Fibroblast of villous mesenchyme (primary cell): ENCODE measurements around the gene TAMALIN. TPM values are rescaled to one million over a fixed set of nuclear protein-coding genes. Genes with fewer than 3 reads are reported as not detected.

Experiments used
- DNase-seq: peaks from one replicate; pipeline ENCODE4 v3.0.0-alpha.2; 2010; ENCODE audit warnings: low read depth
- H3K4me3 ChIP-seq: 2 replicates; pipeline ENCODE4 v1.5.1; 2011; ENCODE audit warnings: low read depth, mild to moderate bottlenecking, low read length
- CTCF ChIP-seq: IDR thresholded peaks from 2 replicates; pipeline ENCODE4 v1.5.1; 2012; ENCODE audit warnings: low read depth, mild to moderate bottlenecking, low read length; ENCODE audit not compliant: insufficient read depth
- total RNA-seq: library from RNA; depleted of rRNA; stranded (reverse); fragments of >200 nt; gene quantifications from 2 replicates; pipeline ENCODE4 v1.2.3, GENCODE V29; 2012

TAMALIN gene
- total RNA-seq, 1 donor, result 2.2 TPM

- DNase-seq, result no peak
- H3K4me3 ChIP-seq, result no peak overlapping the region
- no peak for TF ChIP-seq CTCF
Observed at GRCh38 chr12:52027085-52027843, 20.5 kb downstream of the TAMALIN start.

- peak; percentile 46 for DNase-seq
- TF ChIP-seq CTCF, result no peak
- H3K4me3 ChIP-seq, result no peak overlapping the region
Observed at GRCh38 chr12:52029685-52030084, 22.9 kb downstream of the TAMALIN start.

- no peak for TF ChIP-seq CTCF
- DNase-seq, result peak; percentile 89
- H3K4me3 ChIP-seq, result peak overlapping the region; percentile 52
Observed at GRCh38 chr12:52032446-52032803, 25.7 kb downstream of the TAMALIN start.

- no peak for TF ChIP-seq CTCF
- DNase-seq, result peak; percentile 99
- peak overlapping the region; percentile 52 for H3K4me3 ChIP-seq
Observed at GRCh38 chr12:52032804-52033445, 26.2 kb downstream of the TAMALIN start.

- TF ChIP-seq CTCF, result no peak
- peak overlapping the region; percentile 48 for H3K4me3 ChIP-seq
- no peak for DNase-seq
Observed at GRCh38 chr12:52033446-52034140, 26.8 kb downstream of the TAMALIN start.

GRCh38 chr12:52035190-52035589 lies 28.4 kb downstream of the TAMALIN start:
- no peak overlapping the region for H3K4me3 ChIP-seq
- TF ChIP-seq CTCF, result no peak
- DNase-seq, result no peak
